Natural killer cell (primary cell): ENCODE data around the gene PPP1R9A. TPM values are rescaled to one million over a fixed set of nuclear protein-coding genes. Genes with fewer than 3 reads are reported as not detected.

ENCODE experiments used
- ATAC-seq, 3 donors: fragments of 150-1000 bp in 2 of 3; fragments of 200-7000 bp in 1 of 3; cut with Tn5 transposase; 1 replicate in 1 of 3; 2 replicates in 2 of 3; pipeline ENCODE4 v1.10.0; 2021; ENCODE audit warnings: mild to moderate bottlenecking in 2 of 3, moderate library complexity in 2 of 3
- DNase-seq, 2 donors: peaks; one replicate each; pipeline versions ENCODE4 v3.0.0 to v3.0.0-alpha.2; 2013 to 2021; ENCODE audit warnings: mixed read lengths in 1 of 2
- H3K27ac ChIP-seq: one replicate; pipeline ENCODE4 v1.5.1; 2013; ENCODE audit warnings: mild to moderate bottlenecking, low read length
- H3K27me3 ChIP-seq: one replicate; pipeline ENCODE4 v1.6.1; 2013; ENCODE audit warnings: low read length; ENCODE audit not compliant: control insufficient read depth, insufficient read depth
- H3K36me3 ChIP-seq: one replicate; pipeline ENCODE4 v1.6.1; 2013; ENCODE audit warnings: low read length; ENCODE audit not compliant: control insufficient read depth, insufficient read depth
- H3K4me1 ChIP-seq: one replicate; pipeline ENCODE4 v1.6.1; 2013; ENCODE audit warnings: low read length; ENCODE audit not compliant: control insufficient read depth, insufficient read depth
- H3K4me3 ChIP-seq: one replicate; pipeline ENCODE4 v1.5.1; 2013; ENCODE audit warnings: low read length
- H3K9me3 ChIP-seq: one replicate; pipeline ENCODE4 v1.6.1; 2013; ENCODE audit warnings: low read length; ENCODE audit not compliant: control insufficient read depth, insufficient read depth
- H3K27ac Mint-ChIP-seq, 2 donors: one replicate each; pipeline ENCODE4 v1.8.0; 2022; ENCODE audit warnings: mild to moderate bottlenecking in 2 of 2, mixed read lengths in 2 of 2, moderate library complexity in 1 of 2
- H3K27me3 Mint-ChIP-seq, 2 donors: one replicate each; pipeline ENCODE4 v1.8.0; 2022; ENCODE audit warnings: low read depth in 2 of 2, mixed read lengths in 2 of 2
- H3K36me3 Mint-ChIP-seq: one replicate; pipeline ENCODE4 v1.8.0; 2022; ENCODE audit warnings: mixed read lengths
- H3K4me1 Mint-ChIP-seq, 2 donors: one replicate each; pipeline ENCODE4 v1.8.0; 2022; ENCODE audit warnings: mixed read lengths in 2 of 2
- H3K4me3 Mint-ChIP-seq: one replicate; pipeline ENCODE4 v1.8.0; 2022; ENCODE audit warnings: mild to moderate bottlenecking, moderate library complexity, mixed read lengths
- H3K9me3 Mint-ChIP-seq, 2 donors: one replicate each; pipeline ENCODE4 v1.8.0; 2022; ENCODE audit warnings: mixed read lengths in 2 of 2
- WGBS: methylation state at CpG from one replicate; pipeline ENCODE4 v1.1.7; 2013; ENCODE audit warnings: missing lambda C conversion rate; ENCODE audit not compliant: insufficient coverage; 5-methylcytosine and 5-hydroxymethylcytosine counted together
- intact Hi-C: fragments of 100-400 bp; cut with micrococcal nuclease; formaldehyde crosslinking; loops from one replicate; pipeline ENCODE4 v1.14.2; 2022
- total RNA-seq, 4 donors: library from RNA; stranded (reverse); fragments of 120-200 nt in 1 of 4; gene quantifications; one replicate each; pipeline versions ENCODE4 v1.2.3 to v1.2.4, GENCODE V29; 2013 to 2022
- TF ChIP-seq, protein P1 (sequence below): fragments of 200-600 bp; IDR thresholded peaks from one replicate; pipeline ENCODE4 v1.8.0; 2022; ENCODE audit warnings: antibody characterized with exemption

The PPP1R9A gene
- total RNA-seq, 3 donors from 2014 or later (not counting 1 experiment from before 2014, with no cell fraction given): 1.6 to 6.0 (median 2.0) TPM

GRCh38 chr7:95338832-95339231 is 431.4 kb downstream of the PPP1R9A start:
- H3K4me1 Mint-ChIP-seq: no peaks in the 10 kb centered on the region
- TF ChIP-seq, protein P1, sequence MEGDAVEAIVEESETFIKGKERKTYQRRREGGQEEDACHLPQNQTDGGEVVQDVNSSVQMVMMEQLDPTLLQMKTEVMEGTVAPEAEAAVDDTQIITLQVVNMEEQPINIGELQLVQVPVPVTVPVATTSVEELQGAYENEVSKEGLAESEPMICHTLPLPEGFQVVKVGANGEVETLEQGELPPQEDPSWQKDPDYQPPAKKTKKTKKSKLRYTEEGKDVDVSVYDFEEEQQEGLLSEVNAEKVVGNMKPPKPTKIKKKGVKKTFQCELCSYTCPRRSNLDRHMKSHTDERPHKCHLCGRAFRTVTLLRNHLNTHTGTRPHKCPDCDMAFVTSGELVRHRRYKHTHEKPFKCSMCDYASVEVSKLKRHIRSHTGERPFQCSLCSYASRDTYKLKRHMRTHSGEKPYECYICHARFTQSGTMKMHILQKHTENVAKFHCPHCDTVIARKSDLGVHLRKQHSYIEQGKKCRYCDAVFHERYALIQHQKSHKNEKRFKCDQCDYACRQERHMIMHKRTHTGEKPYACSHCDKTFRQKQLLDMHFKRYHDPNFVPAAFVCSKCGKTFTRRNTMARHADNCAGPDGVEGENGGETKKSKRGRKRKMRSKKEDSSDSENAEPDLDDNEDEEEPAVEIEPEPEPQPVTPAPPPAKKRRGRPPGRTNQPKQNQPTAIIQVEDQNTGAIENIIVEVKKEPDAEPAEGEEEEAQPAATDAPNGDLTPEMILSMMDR: no peak
- intact Hi-C loops: no loop called here
- peaks cover 0 to 19% of the 10 kb centered on the region in 2 donors for H3K27me3 Mint-ChIP-seq
- no peak for DNase-seq
- H3K4me3 ChIP-seq: no peak overlapping the region
- H3K27me3 ChIP-seq: no peaks in the 10 kb centered on the region
- H3K4me3 Mint-ChIP-seq: no peak overlapping the region
- no peaks in the 10 kb centered on the region for H3K36me3 Mint-ChIP-seq
- no peak for ATAC-seq
- H3K27ac Mint-ChIP-seq: no peak overlapping the region
- H3K9me3 ChIP-seq: no peaks in the 10 kb centered on the region
- no peaks in the 10 kb centered on the region for H3K4me1 ChIP-seq
- H3K9me3 Mint-ChIP-seq: no peaks in the 10 kb centered on the region
- no peaks in the 10 kb centered on the region for H3K36me3 ChIP-seq
- H3K27ac ChIP-seq: no peak overlapping the region
- 92% methylated on average over 3 of the region's 3 CpGs for WGBS

GRCh38 chr7:95340491-95340890 is 433.1 kb downstream of the PPP1R9A start:
- no peaks in the 10 kb centered on the region for H3K36me3 ChIP-seq
- H3K27ac Mint-ChIP-seq: no peak overlapping the region
- intact Hi-C loops: no loop called here
- no peak for ATAC-seq
- no peak overlapping the region for H3K27ac ChIP-seq
- H3K9me3 ChIP-seq: no peaks in the 10 kb centered on the region
- H3K4me1 ChIP-seq: no peaks in the 10 kb centered on the region
- no peak for DNase-seq
- H3K36me3 Mint-ChIP-seq: no peaks in the 10 kb centered on the region
- WGBS: 88% methylated on average over 2 of the region's 2 CpGs
- TF ChIP-seq, protein P1: no peak
- no peak overlapping the region for H3K4me3 Mint-ChIP-seq
- peaks cover 0 to 22% of the 10 kb centered on the region in 2 donors for H3K27me3 Mint-ChIP-seq
- no peaks in the 10 kb centered on the region for H3K9me3 Mint-ChIP-seq
- H3K4me1 Mint-ChIP-seq: no peaks in the 10 kb centered on the region
- H3K4me3 ChIP-seq: no peak overlapping the region
- H3K27me3 ChIP-seq: no peaks in the 10 kb centered on the region

DNA sequence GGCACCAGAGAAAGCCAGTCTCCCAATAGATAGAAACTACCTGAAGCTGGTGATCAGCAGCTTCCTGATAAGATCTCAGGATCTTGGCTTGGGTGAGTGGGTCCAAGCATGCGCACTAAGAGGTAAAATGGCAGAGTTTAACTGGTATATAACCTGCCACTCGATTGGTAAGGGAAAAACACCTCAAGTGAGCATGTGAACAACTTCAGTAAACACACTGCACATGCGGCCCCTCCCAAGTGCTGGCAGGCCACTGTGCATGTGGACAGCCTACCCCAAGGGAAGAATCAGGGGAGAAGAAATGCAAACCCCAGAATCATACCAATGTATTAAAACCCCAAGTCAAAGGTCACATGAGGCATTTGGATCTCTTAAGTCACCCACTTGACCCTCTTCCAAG is 434.6 kb downstream of the PPP1R9A start:
- H3K27me3 Mint-ChIP-seq: peaks cover 0 to 22% of the 10 kb centered on the region in 2 donors
- H3K9me3 Mint-ChIP-seq: no peaks in the 10 kb centered on the region
- no peak overlapping the region for H3K27ac Mint-ChIP-seq
- ATAC-seq (no peak), DNase-seq (no peak)
- H3K36me3 Mint-ChIP-seq: no peaks in the 10 kb centered on the region
- intact Hi-C loops: no loop called here
- Histone ChIP-seq H3K4me3 (no peak overlapping the region), H3K36me3 (no peaks in the 10 kb centered on the region), H3K9me3 (no peaks in the 10 kb centered on the region), H3K27ac (no peak overlapping the region), H3K4me1 (no peaks in the 10 kb centered on the region), H3K27me3 (no peaks in the 10 kb centered on the region)
- no peaks in the 10 kb centered on the region for H3K4me1 Mint-ChIP-seq
- no peak overlapping the region for H3K4me3 Mint-ChIP-seq
- WGBS: 92% methylated on average over 3 of the region's 3 CpGs
- TF ChIP-seq, protein P1: no peak

DNA sequence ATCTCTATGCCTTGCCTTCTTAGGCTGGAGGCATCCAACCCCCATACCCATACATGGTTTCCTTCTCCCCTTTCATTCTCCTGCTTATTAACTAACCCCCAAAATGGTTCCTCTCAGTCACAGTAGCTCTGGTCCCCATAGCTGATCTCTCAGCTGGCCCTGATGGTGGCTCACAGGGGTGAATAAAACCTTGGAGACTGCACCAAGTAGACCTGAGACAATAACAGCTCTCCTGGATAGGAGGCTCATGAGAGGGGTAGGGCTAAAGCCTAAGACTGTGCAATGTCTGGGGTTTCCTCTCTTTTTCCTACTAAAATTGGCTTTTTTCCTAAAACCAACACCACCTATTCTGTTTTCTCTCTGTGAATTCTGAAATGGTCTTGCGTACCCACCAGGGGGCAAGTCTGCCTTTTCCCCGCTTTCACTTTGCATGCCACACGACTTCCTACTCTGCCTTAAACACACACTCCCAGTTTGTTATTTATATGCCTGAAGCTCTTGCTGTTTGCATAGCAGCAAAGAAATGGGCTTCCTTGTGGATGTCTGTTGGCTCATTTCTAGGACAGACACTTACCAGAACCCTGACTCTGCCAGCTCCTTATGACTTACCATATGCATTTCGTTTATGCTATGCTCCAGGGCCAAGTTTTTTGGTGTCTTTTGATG is 435.4 kb downstream of the PPP1R9A start:
- Histone ChIP-seq H3K36me3 (no peaks in the 10 kb centered on the region), H3K27ac (no peak overlapping the region), H3K9me3 (no peaks in the 10 kb centered on the region), H3K27me3 (no peaks in the 10 kb centered on the region), H3K4me1 (no peaks in the 10 kb centered on the region), H3K4me3 (no peak overlapping the region)
- Mint-ChIP-seq H3K4me1 (no peaks in the 10 kb centered on the region), H3K27me3 (peaks cover 0 to 22% of the 10 kb centered on the region in 2 donors), H3K9me3 (no peaks in the 10 kb centered on the region), H3K4me3 (no peak overlapping the region), H3K36me3 (no peaks in the 10 kb centered on the region), H3K27ac (no peak overlapping the region)
- ATAC-seq (no peak), DNase-seq (no peak)
- intact Hi-C loops: no loop called here
- 92% methylated on average over 4 of the region's 4 CpGs for WGBS
- TF ChIP-seq, protein P1: no peak
